HG02678 (cell line): ENCODE results near the gene CA6.
"Not testable (repeated sequence)": the region's sequence is repeated elsewhere in the genome, so short reads cannot be mapped to it uniquely, and the experiment has no call there.

Experiments used
- ATAC-seq: cut with Tn5 transposase; IDR thresholded peaks from one replicate; pipeline ENCODE4 v1.9.1; 2021; ENCODE audit warnings: mild to moderate bottlenecking, moderate library complexity; ENCODE audit not compliant: unreplicated experiment

The CA6 gene

DNA sequence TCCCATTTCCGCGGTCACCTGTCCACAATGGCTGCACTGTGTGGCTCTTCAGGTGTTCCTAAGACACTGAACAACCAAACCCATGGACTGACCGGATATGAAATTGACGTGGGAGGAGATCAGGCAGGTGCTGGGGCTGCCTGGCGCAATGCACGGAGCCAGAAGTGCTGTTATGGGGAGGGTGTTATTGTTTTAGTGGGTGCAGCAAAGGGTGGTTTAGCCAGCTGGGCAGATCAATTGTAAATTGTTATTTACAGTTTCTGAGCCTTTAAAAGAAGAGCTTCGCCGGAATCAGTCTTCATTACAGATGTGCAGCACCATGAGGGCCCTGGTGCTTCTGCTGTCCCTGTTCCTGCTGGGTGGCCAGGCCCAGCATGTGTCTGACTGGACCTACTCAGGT is at the start of gene CA6:
Gene CA6, plus strand, starts transcription at position 301 of the 400 bp plus-strand sequence. Its CDS starts 19 bp downstream, at position 320.
- no peak for ATAC-seq

DNA sequence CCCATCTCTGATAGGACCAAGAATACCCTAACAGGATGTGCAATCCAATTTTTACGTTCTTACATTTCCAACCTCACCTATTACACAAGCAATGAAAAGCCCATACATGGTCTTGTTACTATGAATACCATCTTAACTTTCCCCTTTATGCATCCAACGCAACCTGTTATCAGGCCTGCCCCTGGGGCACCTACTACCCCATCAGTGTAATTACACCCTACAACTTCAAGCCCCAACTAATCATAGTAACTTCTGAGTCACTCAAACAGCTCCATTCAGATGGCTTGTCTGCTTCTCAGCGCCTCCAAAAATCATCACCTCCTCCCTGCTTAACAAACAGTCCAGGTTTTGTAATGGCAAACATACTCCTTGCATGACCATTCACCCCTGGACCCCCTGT is 48.9 kb upstream of the CA6 start:
- ATAC-seq, result not testable (repeated sequence)

DNA sequence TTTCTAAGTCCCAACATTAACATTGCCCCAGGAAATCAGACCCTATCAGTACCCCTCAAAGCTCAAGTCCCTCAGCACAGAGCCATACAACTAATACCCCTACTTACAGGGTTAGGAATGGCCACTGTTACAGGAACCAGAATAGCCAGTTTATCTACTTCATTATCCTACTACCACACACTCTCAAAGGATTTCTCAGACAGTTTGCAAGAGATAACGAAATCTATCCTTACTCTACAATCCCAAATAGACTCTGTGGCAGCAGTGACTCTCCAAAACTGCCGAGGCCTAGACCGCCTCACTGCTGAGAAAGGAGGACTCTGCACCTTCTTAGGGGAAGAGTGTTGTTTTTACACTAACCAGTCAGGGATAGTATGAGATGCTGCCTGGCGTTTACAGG is 48.2 kb upstream of the CA6 start:
- ATAC-seq, result not testable (repeated sequence)

DNA sequence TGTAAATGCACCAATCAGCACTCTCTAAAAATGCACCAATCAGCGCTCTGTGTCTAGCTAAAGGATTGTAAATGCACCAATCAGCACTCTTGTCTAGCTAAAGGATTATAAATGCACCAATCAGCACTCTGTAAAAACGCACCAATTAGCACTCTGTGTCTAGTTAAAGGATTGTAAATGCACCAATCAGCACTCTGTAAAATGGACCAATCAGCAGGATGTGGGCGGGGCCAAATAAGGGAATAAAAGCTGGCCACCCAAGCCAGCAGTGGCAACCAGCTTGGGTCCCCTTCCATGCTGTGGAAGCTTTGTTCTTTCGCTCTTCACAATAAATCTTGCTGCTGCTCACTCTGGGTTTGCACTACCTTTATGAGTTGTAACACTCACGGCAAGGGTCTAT is 47.2 kb upstream of the CA6 start:
- ATAC-seq, result not testable (repeated sequence)

DNA sequence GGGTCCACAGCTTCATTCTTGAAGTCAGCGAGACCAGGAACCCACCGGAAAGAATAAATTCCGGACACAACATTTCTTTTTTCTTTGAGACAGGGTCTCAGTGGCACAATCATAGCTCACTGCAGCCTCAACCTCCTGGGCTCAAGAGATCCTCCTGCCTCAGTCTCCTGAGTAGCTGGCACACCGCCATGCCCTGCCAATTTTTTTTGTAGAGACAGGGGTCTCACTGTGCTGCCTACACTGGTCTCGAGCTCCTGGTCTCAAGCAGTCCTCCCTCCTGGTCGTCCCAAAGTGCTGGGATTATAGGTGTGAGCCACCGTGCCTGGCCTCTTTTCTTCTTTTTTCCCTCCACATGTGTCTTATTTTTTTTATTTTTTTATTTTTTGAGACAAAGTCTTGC is 46.6 kb upstream of the CA6 start:
- no peak for ATAC-seq

DNA sequence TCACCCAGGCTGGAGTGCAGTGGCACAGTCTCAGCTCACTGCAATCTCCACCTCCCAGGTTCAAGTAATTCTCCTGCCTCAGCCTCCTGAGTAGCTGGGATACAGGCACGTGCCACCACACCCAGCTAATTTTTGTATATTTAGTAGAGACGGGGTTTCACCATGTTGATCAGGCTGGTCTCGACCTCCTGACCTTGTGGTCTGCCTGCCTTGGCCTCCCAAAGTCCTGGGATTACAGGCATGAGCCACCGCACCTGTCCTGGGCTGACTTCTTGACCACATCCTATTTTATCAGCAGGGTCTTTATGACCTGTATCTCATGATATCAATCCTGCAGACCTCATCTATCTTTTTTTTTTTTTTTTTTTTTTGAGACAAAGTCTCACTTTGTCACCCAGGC is 45.0 kb upstream of the CA6 start:
- ATAC-seq, result not testable (repeated sequence)

DNA sequence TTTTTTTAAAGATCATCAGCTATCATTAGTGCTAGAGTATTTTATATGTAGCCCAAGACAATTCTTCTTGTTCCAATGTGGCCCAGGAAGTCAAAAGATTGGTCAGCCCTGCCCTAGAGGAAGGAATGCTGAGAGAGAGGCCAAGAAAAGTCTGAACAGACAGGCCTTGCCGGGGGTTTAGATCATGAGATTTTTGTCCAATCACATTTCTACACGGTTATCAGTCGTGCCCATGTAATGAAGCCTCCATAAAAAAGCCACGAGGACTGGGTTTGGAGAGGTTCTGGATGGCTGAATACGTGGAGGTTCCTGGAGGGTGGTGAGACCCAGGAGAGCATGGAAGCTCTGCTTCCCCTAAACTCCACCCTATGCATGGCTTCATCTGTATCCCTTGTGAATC is 42.9 kb upstream of the CA6 start:
- ATAC-seq, result no peak

DNA sequence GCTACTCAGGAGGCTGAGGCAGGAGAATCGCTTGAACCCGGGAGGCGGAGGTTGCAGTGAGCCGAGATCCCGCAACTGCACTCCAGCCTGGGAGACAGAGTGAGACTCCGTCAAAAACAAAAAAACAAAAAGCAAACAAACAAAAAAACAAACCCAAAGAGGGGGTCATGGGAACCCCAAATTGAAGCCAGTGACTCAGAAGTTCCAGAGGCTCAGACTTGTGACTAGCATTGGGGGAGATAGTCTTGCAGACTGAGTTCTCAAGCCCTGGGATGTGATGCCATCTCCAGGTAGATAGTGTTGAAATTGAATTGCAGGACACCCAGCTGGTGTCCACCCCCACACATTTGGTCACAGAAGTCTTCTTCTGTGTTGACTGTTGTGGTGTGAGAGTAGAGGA is 42.3 kb upstream of the CA6 start:
- ATAC-seq, result no peak

DNA sequence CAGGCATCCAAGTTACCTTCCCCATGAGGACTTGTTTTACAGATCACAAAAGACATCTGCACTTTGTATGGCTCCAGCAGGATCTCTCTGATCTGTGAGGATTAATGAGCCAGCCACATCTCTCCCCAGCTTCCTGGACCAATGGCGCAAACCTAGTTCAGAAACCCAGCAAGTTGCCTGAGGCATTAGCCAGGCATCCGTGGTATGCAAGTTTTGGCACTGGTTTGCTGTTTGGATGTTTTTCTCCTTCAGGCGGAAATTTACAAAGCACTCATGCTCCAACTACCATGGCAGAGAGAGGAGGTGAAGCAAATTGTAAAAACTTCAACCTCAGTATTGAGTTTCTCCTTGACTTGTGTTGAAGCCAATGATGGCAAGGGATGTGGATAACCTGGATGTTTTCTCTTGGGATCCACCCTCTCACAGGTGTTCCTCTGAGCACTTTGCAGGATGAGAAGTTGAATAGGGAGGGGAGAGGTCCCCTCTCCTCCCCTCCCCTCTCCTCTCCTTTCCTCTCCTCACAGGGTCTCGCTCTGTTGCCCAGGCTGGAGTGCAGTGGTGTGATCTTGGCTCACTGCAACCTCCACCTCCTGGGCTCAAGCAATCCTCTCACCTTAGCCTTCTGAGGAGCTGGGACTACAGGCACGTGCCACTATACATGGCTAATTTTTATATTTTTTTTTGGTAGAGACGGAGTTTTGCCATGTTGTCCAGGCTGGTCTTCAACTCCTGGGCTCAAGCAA is 41.6 kb upstream of the CA6 start:
- ATAC-seq, result no peak

DNA sequence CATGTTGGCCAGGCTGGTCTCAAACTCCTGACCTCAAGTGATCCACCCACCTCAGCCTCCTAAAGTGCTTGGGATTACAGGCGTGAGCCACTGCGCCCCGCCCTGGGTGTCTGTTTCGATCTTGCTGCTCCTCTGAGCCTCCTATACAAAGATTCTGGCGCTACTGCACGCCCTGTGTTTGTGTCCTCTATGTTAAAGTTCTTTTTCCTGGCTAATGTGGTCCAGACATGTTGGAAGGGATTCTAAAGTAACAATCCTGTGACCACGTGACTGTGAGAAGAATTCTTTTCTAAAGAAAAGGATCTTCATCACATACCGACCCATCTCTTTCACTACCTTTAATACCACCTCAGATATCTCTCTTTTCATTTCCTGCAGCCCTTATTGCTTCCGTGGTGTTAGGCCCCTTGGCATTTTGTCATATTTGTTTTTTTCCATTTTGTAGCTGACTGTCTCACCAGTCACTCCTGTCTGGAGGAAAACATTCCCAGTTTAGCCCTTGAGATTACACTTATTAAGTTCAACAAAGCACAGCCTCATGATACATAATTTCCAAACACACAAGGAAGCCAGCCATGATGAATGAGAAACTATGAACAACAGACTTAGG is 40.0 kb upstream of the CA6 start:
- no peak for ATAC-seq

DNA sequence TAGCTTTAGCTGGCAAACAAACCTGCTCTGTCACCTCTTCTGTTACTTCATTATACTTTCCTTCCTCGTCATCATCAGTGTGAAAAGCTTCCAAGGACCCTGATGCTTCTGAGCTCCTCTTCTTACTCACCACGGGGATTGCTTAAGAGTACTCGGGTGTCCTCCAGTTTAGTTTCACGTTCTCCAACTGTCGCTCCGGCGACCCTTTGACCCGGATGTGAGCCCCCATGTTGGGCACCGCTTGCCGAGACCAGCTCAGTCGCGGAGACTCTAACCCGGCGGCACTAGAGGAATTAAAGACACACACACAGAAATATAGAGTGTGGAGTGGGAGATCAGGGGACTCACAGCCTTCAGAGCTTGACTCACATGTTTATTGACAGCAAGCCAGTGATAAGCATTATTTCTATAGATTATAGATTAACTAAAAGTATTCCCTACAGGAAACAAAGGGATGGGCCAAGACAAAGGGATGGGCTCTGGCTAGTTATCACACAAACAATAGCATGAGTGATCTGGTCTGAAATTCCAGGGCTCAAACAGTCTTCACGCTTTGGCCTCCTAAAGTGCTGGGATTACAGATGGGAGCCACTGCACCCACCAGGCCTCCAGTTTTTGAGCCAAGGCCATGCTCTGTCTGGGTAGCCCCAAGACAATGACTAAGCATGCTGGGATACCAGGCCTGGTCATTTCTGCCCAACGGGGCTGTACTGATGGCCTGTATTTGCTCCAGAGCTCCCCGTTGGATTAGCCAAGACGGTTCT is 37.1 kb upstream of the CA6 start:
- no peak for ATAC-seq

DNA sequence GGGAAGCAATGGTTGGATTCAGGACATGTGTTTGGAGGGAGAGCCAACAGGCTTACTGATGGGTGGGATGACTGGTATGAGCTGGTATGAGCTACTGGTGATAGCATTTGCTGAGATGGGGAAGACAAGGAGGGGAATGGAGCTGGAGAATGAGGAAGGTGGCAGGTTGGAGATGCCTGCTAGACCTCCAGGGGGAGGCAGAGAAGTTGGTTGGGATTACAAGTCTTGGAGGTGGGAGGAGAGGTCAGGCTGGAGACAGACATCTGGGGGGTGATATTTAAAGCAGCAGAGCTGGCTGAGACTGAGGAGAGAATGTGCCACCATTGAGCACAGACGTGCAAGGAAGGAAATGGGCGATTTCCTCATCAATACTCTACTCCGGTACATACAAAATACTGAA is 35.3 kb upstream of the CA6 start:
- ATAC-seq, result no peak

DNA sequence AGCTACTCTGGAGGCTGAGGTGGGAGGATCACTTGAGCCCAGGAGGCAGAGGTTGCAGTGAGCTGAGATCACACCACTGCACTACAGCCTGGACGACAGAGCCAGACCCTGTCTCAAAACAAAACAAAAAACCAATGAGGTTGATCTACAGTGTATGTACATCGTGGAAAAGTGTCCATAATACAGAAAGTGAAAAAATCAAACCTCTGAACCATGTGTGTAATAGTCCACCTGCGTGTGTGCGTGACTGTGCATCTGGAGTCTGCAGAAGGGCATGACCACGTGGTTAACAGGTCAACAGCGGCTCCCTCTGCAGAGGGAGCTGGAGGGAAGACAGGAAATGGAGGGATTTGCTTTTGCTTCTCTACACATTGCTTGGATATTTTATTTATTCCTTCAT is 34.8 kb upstream of the CA6 start:
- no peak for ATAC-seq

DNA sequence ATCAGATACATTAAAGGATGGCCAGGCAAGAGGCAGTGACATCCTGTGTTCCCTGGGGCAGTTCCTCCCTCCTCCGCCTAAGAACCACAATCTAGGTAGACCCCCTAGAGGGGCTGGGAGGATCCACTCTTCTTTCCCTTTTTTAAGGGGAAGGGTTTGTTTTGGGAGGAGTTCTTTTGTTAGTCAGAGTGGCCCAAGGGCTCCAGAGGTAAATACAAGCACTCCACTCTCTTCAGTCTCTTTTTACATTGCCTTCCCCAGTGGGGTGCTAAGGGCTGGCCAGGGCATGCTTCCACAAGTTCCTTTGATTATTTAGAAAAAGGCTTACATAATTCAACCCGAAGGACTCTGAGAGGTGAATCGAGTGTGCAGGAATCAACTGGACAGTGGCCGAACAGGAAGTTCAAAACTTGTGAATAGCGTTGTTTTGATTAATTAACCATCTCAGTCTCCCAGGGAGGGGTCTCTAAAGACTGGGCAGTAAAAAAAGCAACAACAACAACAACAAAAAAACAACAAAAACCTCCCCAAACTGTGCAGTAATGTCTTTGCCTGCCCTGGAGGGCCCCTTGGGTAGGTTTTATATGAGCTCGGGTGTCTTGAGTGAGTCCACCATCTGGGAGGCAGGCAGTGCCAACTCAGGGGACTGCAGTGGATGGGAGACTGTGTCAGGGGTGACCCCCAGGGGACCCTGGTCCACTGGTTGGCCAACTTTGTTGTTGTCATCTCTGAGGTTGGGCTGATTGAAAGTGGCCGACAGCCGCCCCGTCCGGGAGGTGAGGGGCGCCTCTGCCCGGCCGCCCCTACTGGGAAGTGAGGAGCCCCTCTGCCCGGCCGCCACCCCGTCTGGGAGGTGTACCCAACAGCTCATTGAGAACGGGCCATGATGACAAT is 34.0 kb upstream of the CA6 start:
- ATAC-seq, result no peak

DNA sequence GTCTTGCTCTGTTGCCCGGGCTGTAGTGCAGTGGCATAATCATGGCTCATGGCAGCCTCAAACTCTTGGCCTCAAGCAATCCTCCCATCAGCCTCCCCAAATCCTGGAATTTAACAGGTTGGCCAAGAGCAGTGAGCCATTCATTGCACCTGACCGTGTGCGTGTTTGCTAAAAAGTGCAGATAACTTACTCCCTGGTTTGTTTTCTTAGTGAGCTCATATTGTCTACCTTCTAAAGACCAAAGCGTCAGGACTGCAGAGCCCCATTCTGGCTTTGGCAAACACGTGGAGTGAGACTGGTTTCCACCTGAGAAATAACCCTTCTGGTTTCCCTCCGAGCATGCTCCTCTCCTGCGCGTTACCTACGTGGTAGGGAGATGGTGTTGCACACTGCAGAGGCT is 32.2 kb upstream of the CA6 start:
- ATAC-seq, result no peak

DNA sequence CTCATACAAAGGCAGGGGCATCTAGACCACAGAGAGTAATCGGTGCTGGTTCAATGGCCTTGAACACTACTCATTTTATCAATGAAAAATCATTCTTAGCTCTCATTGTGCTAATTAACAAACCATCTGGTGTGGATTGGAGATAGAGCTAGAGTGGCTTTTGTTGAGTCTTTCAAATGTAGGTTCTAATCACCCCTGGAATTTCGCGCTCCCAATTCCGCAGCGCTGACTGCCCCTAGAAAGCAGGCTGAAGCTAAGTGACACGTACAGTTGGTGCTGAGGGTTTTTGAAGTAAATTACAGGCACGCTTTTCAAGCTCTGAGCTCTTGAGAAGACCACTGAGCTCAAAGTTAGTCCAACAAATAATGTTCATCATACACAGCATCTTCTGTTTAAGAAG is 31.2 kb upstream of the CA6 start:
- no peak for ATAC-seq

DNA sequence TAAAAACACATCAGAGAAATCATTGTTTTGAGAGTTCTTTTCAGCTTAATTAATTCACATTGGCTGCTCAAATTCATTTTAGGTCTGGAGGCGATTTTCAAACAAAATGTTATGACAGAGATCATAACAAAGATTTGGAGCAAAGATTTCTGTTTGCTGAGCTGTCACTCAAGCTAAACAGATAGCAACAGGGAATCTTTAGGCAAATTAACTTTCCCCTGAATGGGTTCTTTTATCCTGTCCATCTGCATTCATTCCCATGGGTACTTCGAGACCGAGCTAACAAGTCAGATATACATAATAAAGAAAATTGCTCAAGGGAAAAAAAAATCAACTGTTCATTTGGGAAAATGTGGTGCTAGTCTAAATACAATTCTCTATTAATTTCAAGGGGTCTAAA is 30.2 kb upstream of the CA6 start:
- ATAC-seq, result no peak

DNA sequence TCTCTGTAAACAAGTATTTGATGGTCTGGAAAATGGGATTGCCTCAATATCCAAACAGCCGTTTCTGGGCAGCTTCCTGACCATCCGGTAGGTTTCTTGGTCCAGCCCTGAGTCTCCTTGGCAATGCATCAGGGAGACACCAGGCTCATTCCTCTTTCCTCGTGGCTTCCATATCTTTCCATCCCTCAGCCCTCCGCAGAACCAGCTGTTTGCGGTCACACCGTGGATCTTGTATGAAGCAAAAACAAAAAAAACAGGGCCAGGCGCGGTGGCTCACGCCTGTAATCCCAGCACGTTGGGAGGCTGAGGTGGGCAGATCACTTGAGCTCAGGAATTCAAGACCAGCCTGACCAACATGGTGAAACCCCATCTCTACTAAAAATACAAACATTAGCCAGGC is 28.1 kb upstream of the CA6 start:
- ATAC-seq, result not testable (repeated sequence)

DNA sequence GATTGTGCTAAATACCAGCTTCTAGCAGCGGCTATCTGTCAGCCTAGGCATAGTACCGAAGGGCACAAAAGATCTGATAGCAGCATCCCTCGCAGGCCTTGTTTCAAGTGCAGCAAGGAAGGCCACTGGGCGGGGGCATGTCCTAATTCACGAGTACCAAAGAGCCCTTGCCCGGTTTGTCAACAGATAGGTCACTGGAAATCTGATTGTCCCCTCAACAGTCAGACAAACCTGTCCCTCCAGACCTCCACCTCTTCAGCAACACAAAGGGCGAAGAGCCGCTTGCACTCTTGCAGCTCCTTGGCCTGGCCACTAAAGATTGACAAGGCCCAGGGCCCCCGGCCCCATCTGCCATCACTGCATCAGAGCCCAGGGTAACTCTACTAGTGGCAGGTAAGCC is 22.7 kb upstream of the CA6 start:
- no peak for ATAC-seq

DNA sequence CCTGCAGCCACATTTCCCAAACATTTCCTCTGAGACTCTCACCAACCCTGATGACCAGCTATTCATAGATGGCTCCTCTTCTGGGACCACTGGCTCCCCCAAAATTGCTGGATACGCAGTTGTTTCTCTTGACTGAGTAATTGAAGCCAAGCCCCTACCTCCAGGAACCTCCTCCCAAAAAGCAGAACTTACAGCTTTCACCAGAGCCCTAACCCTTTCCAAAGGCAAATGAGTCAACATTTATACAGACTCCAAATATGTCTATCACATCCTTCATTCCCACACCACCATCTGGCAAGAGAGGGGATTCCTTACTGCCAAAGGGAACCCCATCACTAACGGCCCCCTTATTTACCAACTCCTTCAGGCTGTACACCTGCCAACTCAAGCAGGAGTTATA is 20.3 kb upstream of the CA6 start:
- no peak for ATAC-seq

DNA sequence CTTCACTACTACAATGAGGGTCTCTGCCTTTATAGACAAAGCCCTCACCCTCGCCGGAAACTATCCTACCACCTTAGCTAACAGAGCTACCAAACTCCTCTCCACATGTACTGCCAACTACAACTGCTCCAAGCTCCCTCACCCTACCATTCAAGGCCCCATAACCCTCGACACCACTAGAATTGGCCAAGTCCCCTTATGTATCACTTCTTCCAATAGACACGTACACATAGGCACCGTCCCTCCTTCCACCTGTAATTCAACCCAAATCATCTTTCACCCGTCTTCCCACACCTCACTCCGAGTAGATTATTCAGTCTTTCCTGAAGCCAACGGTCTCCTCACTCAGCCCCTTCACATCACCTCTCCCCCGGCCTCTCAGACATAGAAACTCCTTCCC is 19.7 kb upstream of the CA6 start:
- no peak for ATAC-seq
